A549 treated with CpdA at 1 μM for 4 hours (cell line): ENCODE results near the gene DRICH1. TPM values are rescaled to one million over a fixed set of nuclear protein-coding genes. Genes with fewer than 3 reads are reported as not detected.

Source experiments
- total RNA-seq: library from RNA; stranded (reverse); fragments of 200-300 nt; extraction: Qiagen RNA extraction; gene quantifications from 5 replicates; pipeline ENCODE4 v1.2.3, GENCODE V29; 2022; ENCODE audit warnings: low read depth

The DRICH1 gene
- 0.18 to 0.50 TPM (median 0.26 TPM) in 3 of 5 replicates, not detected in the others for total RNA-seq

DNA sequence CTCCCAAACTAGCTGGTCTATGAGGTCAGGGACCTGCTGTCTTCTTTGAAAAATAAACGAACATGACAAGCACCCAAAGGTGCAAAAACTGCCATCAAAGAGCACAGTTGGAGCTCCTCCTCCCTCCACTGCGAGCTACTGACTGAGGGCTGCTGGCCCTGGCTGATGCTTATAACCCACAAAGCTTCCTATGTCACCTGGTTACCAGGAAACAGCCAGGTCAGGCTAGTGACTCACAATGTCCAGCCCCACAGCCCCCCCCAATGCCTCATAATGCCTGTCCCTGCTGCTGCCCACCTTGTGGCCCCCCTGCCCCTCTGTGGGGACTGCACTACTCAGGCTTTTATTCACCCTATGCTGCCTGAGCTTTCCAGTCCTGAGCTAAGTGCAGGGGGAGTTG lies at the start of gene DRICH1:
DRICH1 (minus strand) TSS at position 144 of the 400 bp plus-strand sequence. CDS start 298 bp downstream, outside the sequence.

GRCh38 chr22:23579870-23580575 lies 52.1 kb downstream of the DRICH1 start, which contains the start of gene IGLL1:
IGLL1 (minus strand) TSS chr22:23580290; CDS start chr22:23580190, 100 bp downstream.

Other genes with a start within 250 kb of the DRICH1 start
- not detected in 5 replicates for gene IGLL1, start 52.0 kb downstream of the DRICH1 start, total RNA-seq
- not detected in 5 replicates for gene RGL4, start 58.7 kb upstream of the DRICH1 start, total RNA-seq
- 0.86 to 1.2 TPM (median 1.0 TPM) in 5 replicates for gene ZNF70, start 118.8 kb upstream of the DRICH1 start, total RNA-seq
- gene VPREB3, start 122.1 kb upstream of the DRICH1 start, total RNA-seq: 0.39 to 1.6 TPM (median 0.79 TPM) in 4 of 5 replicates, not detected in the other
- gene C22orf15, start 130.7 kb upstream of the DRICH1 start, total RNA-seq: not detected in 5 replicates
- gene CHCHD10, start 135.7 kb upstream of the DRICH1 start, total RNA-seq: 75.0 to 180 TPM (median 165 TPM) in 5 replicates
- gene MMP11, start 140.5 kb upstream of the DRICH1 start, total RNA-seq: 0.09 to 0.18 TPM (median 0.12 TPM) in 4 of 5 replicates, not detected in the other
- gene SMARCB1, start 154.6 kb upstream of the DRICH1 start, total RNA-seq: 51.1 to 56.6 TPM (median 55.8 TPM) in 5 replicates
- gene DERL3, start 206.7 kb upstream of the DRICH1 start, total RNA-seq: 0.22 to 0.64 TPM (median 0.52 TPM) in 5 replicates
- gene SLC2A11, start 225.6 kb upstream of the DRICH1 start, total RNA-seq: 7.6 to 9.9 TPM (median 9.5 TPM) in 5 replicates